Measurements from ENCODE around the gene IQGAP1. TPM values are rescaled to one million over a fixed set of nuclear protein-coding genes. Genes with fewer than 3 reads are reported as not detected.

Gene IQGAP1
- total RNA-seq, 2 donors from 2014 or later, result 79.6 to 92.9 TPM

- H3K36me3 ChIP-seq (replicated peaks in 1 of 2; ENCODE audit: insufficient read depth in 1 of 2, low read depth in 2 of 2), result no peaks in the 10 kb centered on the region
- peak overlapping the region; percentile 79 to 91 (median 82) for H3K27ac ChIP-seq
- WGBS, 2 donors, result 0 to 1% methylated on average over 13 to 54 of the region's 76 CpGs
- no peaks in the 10 kb centered on the region for H3K9me3 ChIP-seq
- H3K4me1 ChIP-seq, result peaks cover 29% of the 10 kb centered on the region
- intact Hi-C loops (cut with DNase I), result no loop called here
- no peaks in the 10 kb centered on the region for H3K27me3 ChIP-seq
- ATAC-seq (peak; percentile 53), DNase-seq (peak; percentile 46 to 59 (median 56))
- peak overlapping the region; percentile 45 to 73 for H3K4me3 ChIP-seq
- TF ChIP-seq CTCF (IDR thresholded peaks at IDR 0.05) (no peak), POLR2A (IDR thresholded peaks at IDR 0.05) (peak in 2 of 3 donors; percentile 46 to 52)
Measured at GRCh38 chr15:90530250-90531051, 142.4 kb downstream of the IQGAP1 start.

- H3K27ac ChIP-seq, result peak overlapping the region in 1 of 4 donors; percentile 91
- H3K4me3 ChIP-seq, result no peak overlapping the region
- H3K27me3 ChIP-seq, result no peaks in the 10 kb centered on the region
- no peak for DNase-seq
- H3K36me3 ChIP-seq (replicated peaks in 1 of 2; ENCODE audit: insufficient read depth in 1 of 2, low read depth in 2 of 2), result no peaks in the 10 kb centered on the region
- no peak for TF ChIP-seq POLR2A (IDR thresholded peaks at IDR 0.05)
- no peak for TF ChIP-seq CTCF (IDR thresholded peaks at IDR 0.05)
- 27 to 32% methylated on average over 4 of the region's 4 CpGs for WGBS, 2 donors
- H3K9me3 ChIP-seq, result no peaks in the 10 kb centered on the region
- no peak for ATAC-seq
- H3K4me1 ChIP-seq, result peaks cover 34% of the 10 kb centered on the region
- intact Hi-C loops (cut with DNase I), result no loop called here
Measured at GRCh38 chr15:90531147-90531546, 143.1 kb downstream of the IQGAP1 start.

- no peak for DNase-seq
- H3K4me1 ChIP-seq, result peaks cover 32% of the 10 kb centered on the region
- H3K9me3 ChIP-seq, result no peaks in the 10 kb centered on the region
- H3K27me3 ChIP-seq, result no peaks in the 10 kb centered on the region
- ATAC-seq, result no peak
- H3K4me3 ChIP-seq, result no peak overlapping the region
- H3K36me3 ChIP-seq (replicated peaks in 1 of 2; ENCODE audit: insufficient read depth in 1 of 2, low read depth in 2 of 2), result no peaks in the 10 kb centered on the region
- intact Hi-C loops (cut with DNase I), result no loop called here
- 69 to 76% methylated on average over 5 of the region's 5 CpGs for WGBS, 2 donors
- no peak for TF ChIP-seq CTCF (IDR thresholded peaks at IDR 0.05)
- no peak for TF ChIP-seq POLR2A (IDR thresholded peaks at IDR 0.05)
- H3K27ac ChIP-seq, result no peak overlapping the region
Measured at GRCh38 chr15:90535254-90535653, 147.2 kb downstream of the IQGAP1 start.

GRCh38 chr15:90539789-90540188, 151.7 kb downstream of the IQGAP1 start:
- no peak for ATAC-seq
- no peaks in the 10 kb centered on the region for H3K27me3 ChIP-seq
- no peak overlapping the region for H3K4me3 ChIP-seq
- no peak for TF ChIP-seq POLR2A (IDR thresholded peaks at IDR 0.05)
- H3K4me1 ChIP-seq, result peaks cover 14% of the 10 kb centered on the region
- H3K36me3 ChIP-seq (replicated peaks in 1 of 2; ENCODE audit: insufficient read depth in 1 of 2, low read depth in 2 of 2), result no peaks in the 10 kb centered on the region
- intact Hi-C loops (cut with DNase I), result no loop called here
- H3K27ac ChIP-seq, result no peak overlapping the region
- H3K9me3 ChIP-seq, result no peaks in the 10 kb centered on the region
- DNase-seq, result no peak
- 90 to 95% methylated on average over 10 of the region's 10 CpGs for WGBS, 2 donors

GRCh38 chr15:90540768-90541167, 152.7 kb downstream of the IQGAP1 start:
- H3K9me3 ChIP-seq, result no peaks in the 10 kb centered on the region
- no peaks in the 10 kb centered on the region for H3K27me3 ChIP-seq
- intact Hi-C loops (cut with DNase I), result no loop called here
- DNase-seq (no peak), ATAC-seq (no peak)
- 65 to 70% methylated on average over 3 of the region's 3 CpGs for WGBS, 2 donors
- H3K4me1 ChIP-seq, result peaks cover 8% of the 10 kb centered on the region
- H3K4me3 ChIP-seq, result no peak overlapping the region
- no peak overlapping the region for H3K27ac ChIP-seq
- TF ChIP-seq POLR2A (IDR thresholded peaks at IDR 0.05) (no peak), CTCF (IDR thresholded peaks at IDR 0.05) (no peak)
- no peaks in the 10 kb centered on the region for H3K36me3 ChIP-seq (replicated peaks in 1 of 2; ENCODE audit: insufficient read depth in 1 of 2, low read depth in 2 of 2)
